Measurements from ENCODE around the gene MOCS1.

The MOCS1 gene

DNA sequence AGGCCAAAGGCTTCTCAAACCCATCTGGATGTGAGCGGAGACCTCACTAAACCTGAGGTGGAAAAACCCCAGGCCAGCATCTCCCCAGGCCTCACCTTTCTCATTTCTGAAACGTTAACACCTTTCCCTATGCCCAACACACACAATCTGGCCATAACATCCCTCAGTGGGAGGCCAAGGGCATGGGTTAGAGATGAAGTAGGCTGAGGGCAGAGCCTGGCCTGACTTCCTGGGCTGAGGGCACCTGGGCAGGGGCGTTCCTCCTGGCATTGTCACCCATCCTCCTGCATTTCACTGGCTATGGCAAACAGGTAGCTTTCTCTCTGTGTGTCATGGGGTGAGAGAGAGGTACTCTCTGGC, 8.4 kb downstream of the MOCS1 start:
- in situ Hi-C loops (cut with MboI; ENCODE audit: low sequenced_read_pairs) = no loop called here

DNA sequence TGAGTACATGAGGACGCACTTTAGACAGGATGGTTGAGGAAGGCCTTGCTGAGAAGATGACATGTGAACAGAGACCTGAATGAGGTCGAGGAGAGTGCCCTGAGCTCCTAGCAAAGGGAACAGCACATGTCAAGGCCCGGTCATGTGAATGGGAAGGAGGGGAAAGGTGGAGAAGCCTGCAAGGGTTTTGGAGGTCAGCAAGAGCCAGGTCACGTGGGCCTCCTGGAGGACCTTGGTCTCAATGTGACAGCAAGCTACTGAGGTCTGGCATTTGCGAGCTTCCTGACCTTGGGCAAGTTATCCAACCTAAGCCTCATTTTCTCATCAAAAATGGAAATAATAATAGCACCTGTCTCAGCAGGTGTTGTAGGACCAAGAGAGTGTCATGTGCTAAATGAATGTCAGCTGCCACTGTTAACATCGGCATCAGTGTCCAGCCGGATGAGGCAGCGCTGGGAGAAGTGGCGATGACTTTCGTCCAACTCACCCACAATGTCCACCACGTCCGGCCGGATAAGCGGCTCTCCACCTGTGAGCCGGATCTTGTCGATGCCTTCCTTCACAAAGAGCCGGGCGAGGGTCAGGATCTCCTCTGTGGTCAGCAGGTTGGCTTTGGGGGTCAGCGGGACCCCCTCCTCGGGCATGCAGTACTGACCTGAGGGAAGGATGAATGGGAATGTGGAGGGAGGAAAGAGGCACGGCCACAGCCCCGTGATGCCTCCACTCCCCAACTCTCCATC, 8.9 kb downstream of the MOCS1 start:
- in situ Hi-C loops (cut with MboI; ENCODE audit: low sequenced_read_pairs) = no loop called here

DNA sequence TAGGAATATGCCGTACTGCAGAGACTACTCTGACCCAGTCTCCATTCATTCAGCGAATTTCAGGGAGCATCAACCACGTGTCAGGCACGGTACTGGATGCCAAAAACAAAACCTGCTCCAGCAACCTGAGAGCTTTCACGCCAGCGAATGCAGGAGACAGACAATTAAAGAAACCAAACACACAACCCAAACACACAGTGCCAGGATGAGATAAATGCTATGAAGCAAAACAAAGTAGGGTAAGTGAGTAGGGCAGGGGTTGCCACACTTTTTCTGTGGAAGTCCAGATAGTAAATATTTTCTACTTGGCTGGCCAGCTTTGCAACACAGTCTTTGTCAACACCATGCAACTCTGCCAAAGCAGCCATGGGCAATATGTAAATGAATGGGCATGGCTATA, 10.0 kb downstream of the MOCS1 start:
- in situ Hi-C loops (cut with MboI; ENCODE audit: low sequenced_read_pairs) = no loop called here

DNA sequence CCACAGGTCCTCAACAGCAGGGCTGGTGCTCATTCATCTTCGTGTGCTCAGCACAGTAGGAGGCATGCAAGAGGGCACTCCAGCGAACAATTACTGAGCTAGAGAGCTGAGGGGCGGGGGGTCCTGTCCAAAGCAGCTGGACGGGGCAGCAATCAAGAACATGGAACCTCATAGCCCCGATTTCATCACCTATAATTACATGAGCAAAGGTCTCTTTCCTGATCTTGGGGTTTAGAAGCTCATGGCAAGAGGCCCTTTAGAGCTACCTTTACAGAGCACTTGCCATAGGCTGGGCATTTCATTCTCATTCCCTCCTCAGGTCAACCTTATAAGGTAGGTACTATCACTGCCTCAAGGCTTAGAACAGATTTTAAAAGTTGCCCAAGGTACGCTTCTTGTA, 10.4 kb downstream of the MOCS1 start:
- in situ Hi-C loops (cut with MboI; ENCODE audit: low sequenced_read_pairs) = no loop called here

DNA sequence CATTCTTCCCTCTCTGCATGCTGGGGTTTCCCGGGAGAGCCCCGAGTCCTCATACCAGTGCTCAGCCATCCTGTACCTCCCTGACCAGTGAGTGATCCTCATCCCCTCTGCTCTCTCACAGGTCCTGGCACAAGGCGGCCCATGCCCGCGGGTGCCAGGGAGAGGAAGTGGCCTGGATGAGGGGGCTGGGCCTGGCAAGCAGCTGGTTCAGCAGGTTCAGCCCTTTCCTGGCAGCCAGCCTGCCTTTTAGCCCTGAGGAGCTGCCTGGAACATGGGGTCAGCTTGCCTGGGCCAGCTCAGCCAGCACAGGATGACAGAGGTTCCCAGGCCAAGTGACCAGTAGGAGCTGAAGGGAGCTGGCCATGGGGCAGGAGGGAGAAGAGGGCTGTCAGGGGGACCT, 10.9 kb downstream of the MOCS1 start:
- in situ Hi-C loops (cut with MboI; ENCODE audit: low sequenced_read_pairs) = no loop called here

DNA sequence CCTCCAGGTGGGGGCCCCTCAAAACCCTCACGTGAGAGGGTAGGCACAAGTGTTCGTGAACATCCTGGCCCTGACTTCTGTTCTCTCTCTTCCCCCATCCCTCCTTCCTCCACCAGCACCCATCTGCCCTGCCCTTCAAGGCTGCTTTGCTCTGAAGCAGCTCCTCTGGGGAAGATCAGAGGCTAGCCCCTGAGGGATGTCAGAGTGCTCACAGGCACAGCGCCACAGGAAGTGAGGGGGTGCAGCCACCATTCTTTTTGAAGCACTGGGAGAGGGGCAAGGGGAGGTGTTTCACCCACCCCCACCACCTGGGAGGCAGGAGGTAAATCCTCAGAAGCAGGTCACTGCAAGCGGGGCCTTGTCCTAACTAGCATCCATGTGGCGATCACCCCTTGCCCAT, 11.4 kb downstream of the MOCS1 start:
- in situ Hi-C loops (cut with MboI; ENCODE audit: low sequenced_read_pairs) = no loop called here

DNA sequence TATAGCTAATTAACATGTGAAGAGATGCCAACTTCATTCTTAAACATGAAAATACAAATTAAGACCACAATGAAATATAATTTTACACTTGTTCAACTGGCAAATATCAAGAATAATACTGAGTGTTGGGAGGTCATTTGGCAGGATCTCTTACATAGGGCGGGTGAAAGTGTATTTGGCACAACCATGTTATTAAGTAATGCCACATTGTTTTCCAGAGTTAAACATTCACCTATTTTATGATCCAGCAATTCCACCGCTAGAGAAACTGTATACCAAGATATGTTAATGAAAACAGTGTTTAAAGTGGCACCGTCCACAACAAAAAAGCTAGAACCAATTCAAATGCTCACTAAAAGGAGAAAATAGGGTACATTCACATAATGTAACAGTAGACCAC, 14.1 kb downstream of the MOCS1 start:
- in situ Hi-C loops (cut with MboI; ENCODE audit: low sequenced_read_pairs) = no loop called here

DNA sequence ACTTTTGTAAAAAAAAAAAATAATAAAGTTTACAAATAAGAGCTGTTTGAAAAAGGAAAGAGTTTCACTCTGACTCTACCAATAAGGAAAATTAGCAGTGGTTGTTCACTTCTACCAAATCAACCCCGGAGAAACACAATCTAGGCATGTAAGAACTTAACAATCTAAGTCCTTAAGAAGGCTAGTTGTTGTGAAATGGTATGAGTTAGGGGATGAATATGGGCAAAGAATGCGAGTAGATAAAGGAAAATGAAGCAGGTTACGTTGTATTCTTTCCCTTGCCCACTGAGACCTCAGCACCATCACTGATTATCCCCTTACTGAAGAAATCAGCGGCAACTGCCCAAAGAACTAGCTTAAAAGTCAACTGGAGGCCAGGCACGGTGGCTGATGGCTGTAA, 15.4 kb downstream of the MOCS1 start:
- in situ Hi-C loops (cut with MboI; ENCODE audit: low sequenced_read_pairs) = no loop called here

DNA sequence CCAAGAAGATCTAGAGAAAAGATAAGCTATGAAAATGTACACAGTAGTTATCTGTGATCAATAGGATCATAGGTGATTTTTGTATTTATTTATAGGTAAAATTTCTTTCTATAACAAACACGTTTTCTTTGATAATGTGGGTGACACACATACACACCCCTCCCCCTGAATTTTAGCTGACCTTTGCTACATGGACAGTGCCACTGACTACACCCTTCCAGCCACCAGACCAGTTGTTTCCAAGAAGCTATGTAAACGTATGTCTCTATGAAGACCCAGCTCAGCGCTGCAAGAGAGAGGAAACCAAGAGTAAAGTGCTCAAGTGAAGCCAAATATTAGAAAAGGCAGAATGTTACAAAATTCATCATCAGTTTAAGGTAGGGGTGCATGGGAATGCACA, 16.3 kb downstream of the MOCS1 start:
- in situ Hi-C loops (cut with MboI; ENCODE audit: low sequenced_read_pairs) = no loop called here

DNA sequence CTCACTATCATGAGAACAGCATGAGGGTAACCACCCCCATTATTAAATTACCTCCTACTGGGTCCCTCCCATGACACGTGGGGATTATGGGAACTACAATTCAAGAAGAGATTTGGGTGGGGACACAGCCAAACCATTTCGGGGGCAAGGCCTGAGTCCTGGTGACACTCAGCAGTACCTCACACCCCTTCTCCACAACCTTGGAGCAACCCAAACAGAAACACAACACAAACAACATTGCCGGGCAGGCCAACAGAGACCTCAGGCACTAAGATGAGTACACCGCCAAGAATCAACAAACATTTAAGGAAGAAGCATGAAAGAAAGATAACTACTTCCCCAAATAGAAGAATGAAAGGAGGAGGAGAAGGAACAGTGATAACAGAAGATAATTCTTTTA, 16.9 kb downstream of the MOCS1 start:
- in situ Hi-C loops (cut with MboI; ENCODE audit: low sequenced_read_pairs) = no loop called here

DNA sequence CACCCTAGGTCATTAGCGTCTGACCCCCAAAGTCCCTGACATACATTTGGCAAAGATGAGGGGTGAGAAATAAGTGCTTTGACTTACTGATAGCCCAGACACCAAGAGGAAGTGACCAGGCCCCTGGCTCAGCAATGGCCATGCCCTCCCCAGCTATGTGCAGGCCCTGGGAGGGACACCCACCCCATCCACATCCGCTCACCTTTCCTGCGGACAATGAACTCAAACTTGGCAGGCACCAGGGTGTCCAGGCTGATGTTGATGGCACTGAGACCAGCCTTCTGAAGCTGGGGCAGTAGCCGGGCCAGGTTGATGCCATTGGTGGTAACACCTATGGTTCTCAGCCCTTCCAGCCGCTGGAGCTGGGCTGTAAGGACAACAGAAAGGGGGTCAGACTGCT, 18.4 kb downstream of the MOCS1 start:
- in situ Hi-C loops (cut with MboI; ENCODE audit: low sequenced_read_pairs) = no loop called here

DNA sequence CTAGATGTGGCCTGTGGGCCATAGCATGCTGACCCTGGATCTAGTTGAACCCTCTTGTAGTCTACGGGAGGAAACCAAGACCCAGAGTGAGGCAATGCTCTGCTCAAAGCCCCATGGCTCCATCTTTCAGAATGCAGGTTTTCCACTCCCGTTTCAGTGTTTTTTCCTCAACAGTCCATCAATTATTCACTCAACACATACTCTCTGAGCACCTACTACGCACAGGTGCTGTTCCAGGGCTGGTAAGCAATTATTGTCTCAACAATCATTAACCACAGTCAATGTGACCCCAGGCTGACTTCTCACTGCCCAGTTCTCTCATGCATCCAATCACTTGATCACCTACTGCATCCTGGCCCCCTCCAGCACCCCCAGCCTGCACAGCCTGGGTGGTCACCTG, 20.0 kb downstream of the MOCS1 start:
- in situ Hi-C loops (cut with MboI; ENCODE audit: low sequenced_read_pairs) = no loop called here

DNA sequence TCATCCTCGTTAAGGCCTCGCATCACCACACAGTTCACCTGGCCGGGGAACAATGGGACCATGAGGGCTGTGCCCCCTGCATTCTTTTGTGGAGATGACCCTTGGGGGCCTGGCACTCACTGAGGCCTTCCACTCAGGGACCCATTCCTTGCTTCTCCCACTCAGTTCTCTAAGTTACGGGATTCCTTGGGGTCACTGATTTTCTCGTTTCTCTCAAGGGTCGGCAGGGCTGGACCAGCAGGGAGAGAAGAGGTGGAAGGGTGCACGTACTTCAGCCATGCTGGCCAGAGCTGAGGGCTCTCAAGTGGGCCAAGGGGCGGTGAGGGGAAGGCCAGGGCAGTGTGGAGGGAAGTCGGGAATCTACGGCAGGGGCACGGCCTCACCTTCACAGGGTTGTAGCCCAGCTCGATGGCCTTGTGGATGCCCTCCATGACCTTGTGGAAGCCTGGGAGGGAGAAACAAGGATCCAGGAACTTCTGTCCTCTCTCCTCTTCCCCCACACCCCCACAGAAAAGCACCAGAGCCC, 20.8 kb downstream of the MOCS1 start:
- in situ Hi-C loops (cut with MboI; ENCODE audit: low sequenced_read_pairs) = no loop called here

DNA sequence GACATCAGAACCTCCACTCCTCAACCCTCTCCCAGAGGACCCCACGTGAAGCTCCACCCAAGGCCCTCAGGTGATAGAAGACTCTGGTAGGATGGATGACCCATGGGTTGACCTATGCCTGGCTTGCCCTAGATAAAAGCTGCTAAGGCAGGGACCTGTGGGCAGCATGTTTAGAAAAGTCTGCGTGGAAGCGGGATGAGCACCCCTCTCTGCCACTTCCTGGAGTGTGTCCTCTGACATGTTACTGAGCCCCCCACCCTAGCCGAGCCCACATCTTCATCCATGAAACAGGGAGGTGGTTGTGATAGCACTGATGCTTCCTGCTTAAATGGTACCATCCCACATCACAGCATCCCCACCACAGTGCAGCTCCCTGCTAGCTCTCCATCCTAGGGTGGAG, 21.8 kb downstream of the MOCS1 start:
- in situ Hi-C loops (cut with MboI; ENCODE audit: low sequenced_read_pairs) = no loop called here

DNA sequence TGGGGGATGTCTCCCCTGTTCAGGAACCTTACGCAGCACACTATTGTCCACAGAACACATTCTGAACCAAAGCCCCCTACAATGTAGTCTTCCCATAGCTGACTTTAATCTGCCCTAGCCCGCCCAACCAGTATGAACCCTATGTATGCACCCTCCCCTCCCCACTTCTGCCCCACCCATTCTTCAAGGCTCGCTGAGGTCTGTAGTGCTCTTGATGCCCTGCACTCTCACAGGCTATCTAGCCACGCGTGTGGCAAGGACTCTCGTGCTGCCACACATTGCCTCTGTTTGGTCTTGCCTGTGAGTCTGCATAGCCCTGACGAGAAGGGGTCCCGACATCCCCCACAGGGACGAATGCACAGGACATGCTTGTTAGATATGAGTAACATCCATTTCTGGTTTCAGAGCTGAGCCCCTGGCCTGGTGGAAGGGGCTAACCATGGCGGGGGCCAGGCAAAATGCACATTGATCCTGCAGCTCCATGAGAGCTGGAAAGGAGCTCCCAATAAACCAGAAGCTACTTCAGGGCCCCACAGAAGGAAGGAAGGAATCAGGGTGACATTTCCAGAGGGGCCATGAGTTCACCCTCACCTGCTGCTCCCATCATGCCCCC, 22.6 kb downstream of the MOCS1 start:
- in situ Hi-C loops (cut with MboI; ENCODE audit: low sequenced_read_pairs) = no loop called here

DNA sequence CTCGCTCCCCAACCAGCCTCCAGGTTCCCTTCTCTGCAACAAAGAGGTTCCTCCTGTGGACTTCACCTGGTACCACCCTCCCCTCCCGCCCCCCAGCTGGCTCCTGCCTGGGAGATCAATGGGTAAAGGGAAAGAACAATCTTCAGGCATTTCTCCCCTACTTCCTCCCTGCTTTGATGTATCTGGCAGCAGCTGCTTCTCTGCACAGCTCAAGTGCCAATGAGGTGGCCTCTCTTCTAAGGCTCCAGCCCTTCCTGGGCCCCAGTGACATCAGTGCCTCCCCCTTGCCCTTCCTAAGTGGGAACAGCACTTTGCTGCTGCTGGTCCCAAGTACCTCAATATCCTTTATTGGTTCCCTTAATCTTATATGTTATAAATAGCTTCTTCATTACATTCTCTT, 23.5 kb downstream of the MOCS1 start:
- in situ Hi-C loops (cut with MboI; ENCODE audit: low sequenced_read_pairs) = no loop called here

DNA sequence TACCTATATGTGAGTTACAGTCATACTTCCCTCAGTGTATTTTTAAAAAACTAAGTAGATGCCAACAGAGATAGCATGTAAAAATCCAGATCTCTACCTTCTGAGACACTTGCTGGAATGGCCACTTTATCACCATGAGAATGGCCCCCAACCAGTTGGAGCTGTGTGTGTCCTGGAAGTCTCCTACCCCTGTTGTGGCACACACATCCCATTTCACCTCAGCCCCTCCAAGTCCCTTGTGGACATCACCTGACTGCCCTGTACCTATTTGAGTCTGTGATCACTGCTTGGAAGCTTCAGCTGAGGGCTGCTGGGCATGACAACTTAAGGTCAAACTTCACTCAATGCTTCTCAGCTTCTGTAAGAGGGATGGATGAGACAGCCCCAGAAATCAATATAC, 24.1 kb downstream of the MOCS1 start:
- in situ Hi-C loops (cut with MboI; ENCODE audit: low sequenced_read_pairs) = no loop called here

DNA sequence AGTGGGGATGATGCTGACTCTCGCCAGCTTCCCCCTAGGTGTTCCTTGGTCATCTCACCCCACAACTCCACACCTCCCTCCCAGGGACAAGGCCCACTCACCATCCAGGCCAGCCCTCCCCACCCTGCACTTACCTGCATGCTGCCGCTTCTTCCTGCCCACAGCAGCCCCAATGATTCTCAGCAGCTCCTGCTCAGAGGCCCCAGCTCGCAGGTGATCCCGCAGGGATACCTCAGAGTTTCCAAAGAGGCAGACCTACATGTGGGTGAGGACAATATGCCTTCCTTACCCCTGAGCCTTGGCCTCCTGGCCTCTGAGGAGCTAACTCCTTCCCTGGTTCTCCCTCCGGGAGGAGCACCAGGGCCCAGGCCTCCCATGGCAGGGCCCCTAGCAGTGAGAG, 24.6 kb downstream of the MOCS1 start:
- in situ Hi-C loops (cut with MboI; ENCODE audit: low sequenced_read_pairs) = no loop called here

DNA sequence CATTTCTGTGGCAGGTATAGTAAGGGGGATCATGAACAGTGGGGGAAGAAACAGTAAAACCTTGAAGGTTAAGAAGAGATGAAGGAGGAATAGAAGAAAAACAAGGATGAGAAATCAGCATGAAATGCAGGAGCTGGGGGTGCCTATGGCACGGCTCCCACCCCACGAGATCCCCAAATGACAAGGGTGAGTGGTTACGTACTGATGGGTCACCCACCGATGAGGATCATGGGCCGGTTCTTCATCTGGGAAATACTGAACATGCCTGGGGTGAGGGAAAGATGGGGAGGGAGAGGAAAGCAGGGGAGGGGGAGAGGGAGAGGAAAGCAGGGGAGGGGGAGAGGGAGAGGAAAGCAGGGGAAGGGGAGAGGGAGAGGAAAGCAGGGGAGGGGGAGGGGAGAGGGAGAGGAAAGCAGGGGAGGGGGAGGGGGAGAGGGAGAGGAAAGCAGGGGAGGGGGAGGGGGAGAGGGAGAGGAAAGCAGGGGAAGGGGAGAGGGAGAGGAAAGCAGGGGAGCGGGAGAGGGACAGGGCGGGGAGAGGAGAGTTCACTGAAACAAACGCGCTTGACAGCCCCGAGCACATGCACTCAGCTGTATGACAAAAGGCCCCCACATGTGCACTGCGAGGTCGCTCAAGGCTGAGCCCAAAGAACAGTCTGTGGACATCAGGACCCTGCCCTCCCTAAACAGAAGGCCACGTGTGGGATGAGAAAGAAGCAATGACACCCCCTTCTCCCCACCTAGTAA, 25.3 kb downstream of the MOCS1 start:
- in situ Hi-C loops (cut with MboI; ENCODE audit: low sequenced_read_pairs) = no loop called here

DNA sequence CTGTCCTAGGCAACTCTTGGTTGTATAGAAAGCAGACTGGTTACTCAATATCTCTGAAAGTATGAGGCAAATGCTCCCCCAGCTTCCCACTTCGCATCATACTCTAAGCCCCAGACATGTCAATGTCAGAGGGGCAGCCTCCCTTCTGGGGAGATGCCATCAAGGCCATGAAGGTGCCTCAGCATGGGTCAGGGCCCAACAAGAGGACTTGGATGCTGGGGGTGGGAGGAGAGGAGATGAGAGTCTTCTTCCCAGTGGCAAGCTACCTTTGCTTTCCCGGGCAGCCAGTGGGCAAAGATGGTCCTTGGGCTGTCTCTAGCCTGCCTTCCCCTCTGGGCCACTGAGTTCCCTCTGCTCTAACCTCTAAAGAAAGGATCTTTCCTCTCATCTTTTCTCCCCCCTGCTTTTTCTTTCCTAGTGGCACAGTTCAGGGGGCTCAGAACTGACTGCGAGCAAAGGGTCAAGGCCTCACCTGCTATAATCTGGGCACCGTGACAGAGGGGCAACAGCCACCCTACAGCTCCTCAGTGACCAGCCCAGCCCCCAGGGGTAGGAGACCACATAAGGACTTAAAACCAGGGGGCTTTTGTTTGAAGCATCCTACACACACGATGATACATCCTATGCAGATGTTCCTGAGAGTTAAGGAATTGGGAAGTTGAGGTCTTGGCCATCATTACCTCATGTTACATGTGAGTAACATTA, 26.2 kb downstream of the MOCS1 start:
- in situ Hi-C loops (cut with MboI; ENCODE audit: low sequenced_read_pairs) = no loop called here

DNA sequence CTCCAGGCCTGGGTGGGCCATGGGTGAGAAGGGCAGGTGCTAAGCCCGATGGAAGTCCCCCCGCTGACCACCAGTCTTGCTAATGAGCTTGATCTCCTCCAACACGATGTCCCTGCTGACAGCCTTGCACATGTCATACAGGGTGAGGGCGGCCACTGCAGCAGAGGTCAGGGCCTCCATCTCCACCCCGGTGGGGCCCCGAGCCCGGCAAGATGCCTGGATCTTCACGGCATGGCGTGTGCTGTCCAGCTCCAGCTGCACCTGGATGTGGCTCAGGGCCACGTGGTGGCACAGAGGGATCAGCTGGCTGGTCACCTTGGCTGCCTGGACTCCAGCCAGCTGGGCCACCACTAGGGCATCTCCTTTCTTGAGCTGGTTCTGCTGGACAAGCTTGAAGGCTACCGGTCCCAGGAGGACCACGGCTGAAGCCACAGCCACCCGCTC, 27.9 kb downstream of the MOCS1 start:
- in situ Hi-C loops (cut with MboI; ENCODE audit: low sequenced_read_pairs) = no loop called here

DNA sequence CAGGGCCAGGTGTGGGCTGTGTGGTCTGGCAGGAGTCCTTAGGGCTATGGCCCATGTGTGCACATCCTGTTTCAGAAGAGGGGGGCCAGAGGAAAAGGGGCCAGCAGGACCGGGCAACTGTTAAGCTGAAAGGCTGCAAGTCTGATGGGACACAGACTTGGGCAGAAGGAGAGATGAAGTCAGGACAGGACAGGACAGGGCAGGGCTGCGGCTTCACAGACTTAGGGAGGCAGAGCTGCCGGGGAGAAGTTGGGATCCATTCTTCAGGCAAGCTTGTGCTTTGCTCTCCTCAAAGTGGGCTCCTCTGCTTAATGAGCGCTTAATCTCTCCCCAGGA, 28.7 kb downstream of the MOCS1 start:
- in situ Hi-C loops (cut with MboI; ENCODE audit: low sequenced_read_pairs) = no loop called here
